Measurements from ENCODE around the gene LAMC3.

- TF ChIP-seq CTCF (IDR thresholded peaks at IDR 0.05), result no peak
- TF ChIP-seq EZH2phosphoT487 (IDR thresholded peaks at IDR 0.05), result no peak
- TF ChIP-seq EZH2 (IDR thresholded peaks at IDR 0.05), result no peak
Measured at GRCh38 chr9:131015876-131016397, 7.0 kb downstream of the LAMC3 start.

Data from neural progenitor cell (in vitro differentiated cells).